HEK293 (cell line): ENCODE data around the gene GLT1D1.

ENCODE experiments used
- CTCF ChIA-PET: fragments of 350-600 bp; formaldehyde crosslinking; extraction: SDS; loops from one replicate; lab custom pipeline; 2021; ENCODE audit warnings: antibody characterized with exemption; lab: Yijun Ruan, JAX
- POLR2A ChIA-PET: fragments of 300-600 bp; formaldehyde crosslinking; extraction: SDS; loops from one replicate; lab custom pipeline; 2020; ENCODE audit warnings: antibody characterized with exemption, inconsistent platforms; lab: Yijun Ruan, JAX
- H3K27ac ChIP-seq: fragments of 200-500 bp; sonication (Bioruptor generic); 2 replicates; pipeline ENCODE4 v1.5.1; 2014; ENCODE audit warnings: low read depth, low read length, control low read depth, inconsistent platforms; ENCODE audit errors: extremely low read depth
- H3K36me3 ChIP-seq, 2 experiments: fragments of 200-500 bp in 1 of 2; sonication (Bioruptor generic) in 1 of 2; 1 replicate in 1 of 2; 2 replicates in 1 of 2; pipeline ENCODE4 v1.5.1; 2014 to 2017; ENCODE audit warnings: inconsistent platforms in 2 of 2, low read length in 2 of 2; ENCODE audit not compliant: control insufficient read depth in 2 of 2, insufficient read depth in 1 of 2
- H3K4me1 ChIP-seq: fragments of 200-500 bp; sonication (Bioruptor generic); 2 replicates; pipeline ENCODE4 v1.5.1; 2014; ENCODE audit warnings: mild to moderate bottlenecking, low read length, inconsistent platforms; ENCODE audit not compliant: control insufficient read depth, insufficient read depth
- H3K4me3 ChIP-seq: 2 replicates; pipeline ENCODE4 v1.5.1; 2011; ENCODE audit warnings: low read depth, mild to moderate bottlenecking, control low read depth, low read length, moderate library complexity
- H3K9me3 ChIP-seq: fragments of 200-500 bp; sonication (Bioruptor generic); 2 replicates; pipeline ENCODE4 v1.5.1; 2014; ENCODE audit warnings: low read depth, low read length, inconsistent platforms; ENCODE audit not compliant: control insufficient read depth, insufficient read depth
- BCL11B ChIP-seq: fragments of 450-650 bp; formaldehyde crosslinking; IDR thresholded peaks from 2 replicates; pipeline ENCODE4 v1.5.1; 2016; ENCODE audit warnings: low read depth, missing biosample characterization, missing genetic modification characterization
- FEZF1 ChIP-seq: fragments of 450-650 bp; formaldehyde crosslinking; IDR thresholded peaks from 2 replicates; pipeline ENCODE4 v1.5.1; 2016; ENCODE audit warnings: missing biosample characterization, missing genetic modification characterization
- GFI1B ChIP-seq: fragments of 450-650 bp; formaldehyde crosslinking; IDR thresholded peaks from 2 replicates; pipeline ENCODE4 v1.5.1; 2016; ENCODE audit warnings: missing biosample characterization, missing genetic modification characterization
- KLF9 ChIP-seq: fragments of 450-650 bp; formaldehyde crosslinking; IDR thresholded peaks from 2 replicates; pipeline ENCODE4 v1.5.1; 2016; ENCODE audit warnings: missing biosample characterization, missing genetic modification characterization, low read depth
- OSR2 ChIP-seq: fragments of 450-650 bp; formaldehyde crosslinking; IDR thresholded peaks from 2 replicates; pipeline ENCODE4 v1.5.1; 2016; ENCODE audit warnings: missing biosample characterization, missing genetic modification characterization
- REPIN1 ChIP-seq: fragments of 450-650 bp; formaldehyde crosslinking; IDR thresholded peaks from 2 replicates; pipeline ENCODE4 v1.5.1; 2017; ENCODE audit warnings: missing biosample characterization, missing genetic modification characterization, low read depth
- SETDB1 ChIP-seq: IDR thresholded peaks from one replicate; pipeline ENCODE4 v1.6.1; 2017; ENCODE audit warnings: mild to moderate bottlenecking, low read length, moderate library complexity, mixed read lengths; ENCODE audit not compliant: insufficient read length
- YY2 ChIP-seq: fragments of 450-650 bp; formaldehyde crosslinking; IDR thresholded peaks from 2 replicates; pipeline ENCODE4 v1.5.1; 2016; ENCODE audit warnings: missing biosample characterization, missing genetic modification characterization
- ZBTB17 ChIP-seq: fragments of 450-650 bp; formaldehyde crosslinking; IDR thresholded peaks from 2 replicates; pipeline ENCODE4 v1.5.1; 2016; ENCODE audit warnings: missing biosample characterization, missing genetic modification characterization
- ZEB2 ChIP-seq: fragments of 450-650 bp; formaldehyde crosslinking; IDR thresholded peaks from 2 replicates; pipeline ENCODE4 v1.5.1; 2016; ENCODE audit warnings: missing biosample characterization, missing genetic modification characterization
- ZNF138 ChIP-seq: fragments of 450-650 bp; formaldehyde crosslinking; IDR thresholded peaks from 2 replicates; pipeline ENCODE4 v1.5.1; 2016; ENCODE audit warnings: missing biosample characterization, missing genetic modification characterization, borderline replicate concordance
- ZNF169 ChIP-seq: fragments of 450-650 bp; formaldehyde crosslinking; IDR thresholded peaks from 2 replicates; pipeline ENCODE4 v1.5.1; 2016; ENCODE audit warnings: missing biosample characterization, missing genetic modification characterization
- ZNF24 ChIP-seq: fragments of 450-650 bp; formaldehyde crosslinking; IDR thresholded peaks from 2 replicates; pipeline ENCODE4 v1.5.1; 2016; ENCODE audit warnings: missing biosample characterization, missing genetic modification characterization
- ZNF280C ChIP-seq: fragments of 450-650 bp; formaldehyde crosslinking; IDR thresholded peaks from 2 replicates; pipeline ENCODE4 v1.5.1; 2016; ENCODE audit warnings: missing biosample characterization, missing genetic modification characterization
- ZNF302 ChIP-seq: fragments of 450-650 bp; formaldehyde crosslinking; IDR thresholded peaks from 2 replicates; pipeline ENCODE4 v1.5.1; 2016; ENCODE audit warnings: missing biosample characterization, missing genetic modification characterization, low read depth
- ZNF350 ChIP-seq: fragments of 450-650 bp; formaldehyde crosslinking; IDR thresholded peaks from 2 replicates; pipeline ENCODE4 v1.5.0; 2017; ENCODE audit warnings: missing biosample characterization, mild to moderate bottlenecking, missing genetic modification characterization
- ZNF354C ChIP-seq: fragments of 450-650 bp; formaldehyde crosslinking; IDR thresholded peaks from 2 replicates; pipeline ENCODE4 v1.5.1; 2016; ENCODE audit warnings: missing biosample characterization, missing genetic modification characterization, low read depth, borderline replicate concordance
- ZNF423 ChIP-seq: fragments of 450-650 bp; formaldehyde crosslinking; IDR thresholded peaks from 2 replicates; pipeline ENCODE4 v1.5.1; 2016; ENCODE audit warnings: missing biosample characterization, missing genetic modification characterization
- ZNF433 ChIP-seq: fragments of 450-650 bp; formaldehyde crosslinking; IDR thresholded peaks from 2 replicates; pipeline ENCODE4 v1.5.1; 2016; ENCODE audit warnings: missing biosample characterization, missing genetic modification characterization, low read depth
- ZNF529 ChIP-seq: fragments of 450-650 bp; formaldehyde crosslinking; IDR thresholded peaks from 2 replicates; pipeline ENCODE4 v1.5.1; 2017; ENCODE audit warnings: missing genetic modification characterization, missing biosample characterization; ENCODE audit not compliant: insufficient replicate concordance
- ZNF571 ChIP-seq: fragments of 450-650 bp; formaldehyde crosslinking; IDR thresholded peaks from 2 replicates; pipeline ENCODE4 v1.5.0; 2017; ENCODE audit warnings: missing biosample characterization, missing genetic modification characterization
- ZNF596 ChIP-seq: fragments of 450-650 bp; IDR thresholded peaks from 2 replicates; pipeline ENCODE4 v1.5.0; 2018; ENCODE audit warnings: missing biosample characterization, mild to moderate bottlenecking, missing genetic modification characterization, moderate library complexity
- ZNF600 ChIP-seq: fragments of 450-650 bp; formaldehyde crosslinking; IDR thresholded peaks from 2 replicates; pipeline ENCODE4 v1.5.1; 2016; ENCODE audit warnings: missing biosample characterization, missing genetic modification characterization
- ZNF629 ChIP-seq: fragments of 450-650 bp; formaldehyde crosslinking; IDR thresholded peaks from 2 replicates; pipeline ENCODE4 v1.5.1; 2017; ENCODE audit warnings: missing biosample characterization, missing genetic modification characterization
- ZNF660 ChIP-seq: fragments of 450-650 bp; IDR thresholded peaks from 2 replicates; pipeline ENCODE4 v1.5.1; 2018; ENCODE audit warnings: missing biosample characterization, mild to moderate bottlenecking, missing genetic modification characterization
- ZNF701 ChIP-seq: fragments of 450-650 bp; formaldehyde crosslinking; IDR thresholded peaks from 2 replicates; pipeline ENCODE4 v1.5.1; 2016; ENCODE audit warnings: missing biosample characterization, missing genetic modification characterization
- ZNF768 ChIP-seq: fragments of 450-650 bp; formaldehyde crosslinking; IDR thresholded peaks from 2 replicates; pipeline ENCODE4 v1.5.1; 2018; ENCODE audit warnings: missing biosample characterization, mild to moderate bottlenecking, missing genetic modification characterization
- ZNF791 ChIP-seq: fragments of 450-650 bp; formaldehyde crosslinking; IDR thresholded peaks from 2 replicates; pipeline ENCODE4 v1.5.1; 2016; ENCODE audit warnings: missing biosample characterization, missing genetic modification characterization
- ZNF830 ChIP-seq: fragments of 450-650 bp; IDR thresholded peaks from 2 replicates; pipeline ENCODE4 v1.5.0; 2018; ENCODE audit warnings: missing biosample characterization, missing genetic modification characterization, low read depth, mild to moderate bottlenecking, moderate library complexity
- TF ChIP-seq, protein P1 (sequence below): fragments of 450-650 bp; formaldehyde crosslinking; IDR thresholded peaks from 2 replicates; pipeline ENCODE4 v1.5.1; 2016; ENCODE audit warnings: missing biosample characterization, missing genetic modification characterization
- TF ChIP-seq, protein P2 (sequence below): fragments of 450-650 bp; formaldehyde crosslinking; IDR thresholded peaks from 2 replicates; pipeline ENCODE4; 2016; ENCODE audit warnings: missing biosample characterization, missing genetic modification characterization

The GLT1D1 gene

GRCh38 chr12:128938886-128939285 lies 85.6 kb downstream of the GLT1D1 start:
- TF ChIP-seq GFI1B (no peak), ZEB2 (tag by site-specific recombination) (no peak), KLF9 (tag by site-specific recombination) (no peak)

GRCh38 chr12:128940090-128940888 lies 87.0 kb downstream of the GLT1D1 start:
- ChIA-PET CTCF (no interaction called here), POLR2A (no interaction called here)
- Histone ChIP-seq H3K4me1 (no peaks in the 10 kb centered on the region), H3K36me3 (no peaks in the 10 kb centered on the region), H3K27ac (no peak overlapping the region), H3K9me3 (no peaks in the 10 kb centered on the region), H3K4me3 (no peak overlapping the region)
- no peak for TF ChIP-seq ZNF629 (tag by site-specific recombination)
- TF ChIP-seq ZNF660 (tag by site-specific recombination): no peak
- TF ChIP-seq ZNF571: no peak
- no peak for TF ChIP-seq ZNF433 (tag by site-specific recombination)
- no peak for TF ChIP-seq ZNF302 (tag by site-specific recombination)
- no peak for TF ChIP-seq ZNF354C (tag by site-specific recombination)
- no peak for TF ChIP-seq ZNF830 (tag by site-specific recombination)
- TF ChIP-seq ZNF169 (tag by site-specific recombination): no peak
- TF ChIP-seq ZNF24 (tag by site-specific recombination): no peak
- no peak for TF ChIP-seq REPIN1 (tag by site-specific recombination)
- TF ChIP-seq, protein P1, sequence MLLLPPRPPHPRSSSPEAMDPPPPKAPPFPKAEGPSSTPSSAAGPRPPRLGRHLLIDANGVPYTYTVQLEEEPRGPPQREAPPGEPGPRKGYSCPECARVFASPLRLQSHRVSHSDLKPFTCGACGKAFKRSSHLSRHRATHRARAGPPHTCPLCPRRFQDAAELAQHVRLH (tag by site-specific recombination): no peak
- no peak for TF ChIP-seq YY2
- no peak for TF ChIP-seq OSR2 (tag by site-specific recombination)
- TF ChIP-seq ZNF529: no peak
- no peak for TF ChIP-seq FEZF1 (tag by site-specific recombination)
- TF ChIP-seq ZNF768 (tag by site-specific recombination): no peak
- no peak for TF ChIP-seq ZNF600 (tag by site-specific recombination)
- no peak for TF ChIP-seq BCL11B (tag by site-specific recombination)
- no peak for TF ChIP-seq ZNF350 (tag by site-specific recombination)

More at GRCh38 chr12:128938886-128939285, 85.6 kb downstream of the GLT1D1 start:
- no peak overlapping the region for H3K27ac ChIP-seq
- POLR2A ChIA-PET: no interaction called here
- no peaks in the 10 kb centered on the region for H3K4me1 ChIP-seq
- H3K9me3 ChIP-seq: no peaks in the 10 kb centered on the region
- no peaks in the 10 kb centered on the region for H3K36me3 ChIP-seq
- CTCF ChIA-PET: no interaction called here
- no peak overlapping the region for H3K4me3 ChIP-seq

GRCh38 chr12:128940974-128941373 lies 87.7 kb downstream of the GLT1D1 start:
- POLR2A ChIA-PET: no interaction called here
- Histone ChIP-seq H3K27ac (no peak overlapping the region), H3K9me3 (no peaks in the 10 kb centered on the region), H3K4me3 (no peak overlapping the region), H3K36me3 (no peaks in the 10 kb centered on the region), H3K4me1 (no peaks in the 10 kb centered on the region)
- CTCF ChIA-PET: no interaction called here
- no peak for TF ChIP-seq ZNF596 (tag by site-specific recombination)
- no peak for TF ChIP-seq ZNF138
- TF ChIP-seq ZNF423: no peak
- no peak for TF ChIP-seq ZNF701 (tag by site-specific recombination)
- no peak for TF ChIP-seq ZNF830 (tag by site-specific recombination)
- TF ChIP-seq ZNF791: no peak
- no peak for TF ChIP-seq ZNF354C (tag by site-specific recombination)
- TF ChIP-seq, protein P2, sequence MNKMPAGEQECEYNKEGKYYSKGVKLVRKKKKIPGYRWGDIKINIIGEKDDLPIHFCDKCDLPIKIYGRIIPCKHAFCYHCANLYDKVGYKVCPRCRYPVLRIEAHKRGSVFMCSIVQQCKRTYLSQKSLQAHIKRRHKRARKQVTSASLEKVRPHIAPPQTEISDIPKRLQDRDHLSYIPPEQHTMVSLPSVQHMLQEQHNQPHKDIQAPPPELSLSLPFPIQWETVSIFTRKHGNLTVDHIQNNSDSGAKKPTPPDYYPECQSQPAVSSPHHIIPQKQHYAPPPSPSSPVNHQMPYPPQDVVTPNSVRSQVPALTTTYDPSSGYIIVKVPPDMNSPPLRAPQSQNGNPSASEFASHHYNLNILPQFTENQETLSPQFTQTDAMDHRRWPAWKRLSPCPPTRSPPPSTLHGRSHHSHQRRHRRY: no peak
- TF ChIP-seq ZBTB17 (tag by site-specific recombination): no peak
- TF ChIP-seq SETDB1: no peak
- TF ChIP-seq ZNF529: no peak
- no peak for TF ChIP-seq ZNF280C
